PC-9 (cell line): ENCODE results near the gene RPL14.

Source experiments
- CTCF ChIP-seq: fragments of 200-600 bp; sonication (generic); conservative IDR thresholded peaks from 2 replicates; pipeline ENCODE4 v1.6.1; 2017; ENCODE audit warnings: mixed run types, antibody characterized with exemption, mild to moderate bottlenecking, moderate library complexity
- EZH2 ChIP-seq: fragments of 200-600 bp; sonication (generic); IDR thresholded peaks from 2 replicates; pipeline ENCODE4 v1.8.0; 2017; ENCODE audit warnings: antibody characterized with exemption, low read depth

- TF ChIP-seq CTCF, result no peak
- TF ChIP-seq EZH2, result no peak
These were observed 19.6 kb downstream of the RPL14 start, which contains the start of gene ZNF619 for GRCh38 chr3:40476478-40477470.
